K562 (cell line): ENCODE results near the gene UBASH3B. TPM values are rescaled to one million over a fixed set of nuclear protein-coding genes. Genes with fewer than 3 reads are reported as not detected.

ENCODE experiments used
- ATAC-seq: fragments of 200-7000 bp; cut with Tn5 transposase; 3 replicates; pipeline ENCODE4 v1.9.1; 2020; ENCODE audit warnings: moderate library complexity
- BruUV-seq: library from RNA; stranded (reverse); fragments of 400-500 nt; replicated peaks from 2 replicates; lab custom pipeline; 2021; lab: Mats Ljungman, UMichigan
- CTCF ChIA-PET: fragments of 300-600 bp; formaldehyde crosslinking; extraction: SDS; loops from one replicate; lab custom pipeline; 2021; ENCODE audit warnings: low intra/inter-chr PET ratio; lab: Yijun Ruan, JAX
- POLR2A ChIA-PET: fragments of 300-600, 350-650 bp; sonication (Branson Sonifier 250); formaldehyde crosslinking; extraction: SDS; loops from one replicate; lab custom pipeline; 2021; ENCODE audit warnings: antibody characterized with exemption, inconsistent platforms; lab: Yijun Ruan, JAX
- DNase-seq, 4 experiments: peaks; one replicate each; pipeline versions ENCODE4 v3.0.0 to v3.0.0-alpha.2; 2011 to 2018; ENCODE audit warnings: low spot score in 3 of 4, mixed read lengths in 3 of 4; ENCODE audit errors: extremely low read depth in 1 of 4
- FAIRE-seq: peaks from 2 replicates; lab custom pipeline; 2011; peaks lifted over from hg19 to GRCh38; lab: Jason Lieb, UNC
- H2AFZ ChIP-seq: 2 replicates; pipeline ENCODE4 v1.6.0; 2011; ENCODE audit warnings: low read depth, low read length, control low read depth, inconsistent platforms
- H3K27ac ChIP-seq: fragments of 200-600 bp; 3 replicates; pipeline ENCODE4 v1.8.0; 2011; ENCODE audit warnings: low read depth, mild to moderate bottlenecking, control low read depth, inconsistent platforms, low read length, moderate library complexity, mixed read lengths; ENCODE audit errors: extremely low read depth
- H3K27me3 ChIP-seq, 2 experiments: fragments of 300-600 bp in 1 of 2; 2 replicates in 1 of 2; 3 replicates in 1 of 2; pipeline versions ENCODE4 v1.6.0 to v1.8.0; 2011; ENCODE audit warnings: inconsistent platforms in 2 of 2, low read length in 2 of 2, mild to moderate bottlenecking in 1 of 2, mixed read lengths in 1 of 2, moderate library complexity in 1 of 2; ENCODE audit not compliant: control insufficient read depth in 2 of 2, insufficient read depth in 2 of 2
- H3K36me3 ChIP-seq: fragments of 300-600 bp; 3 replicates; pipeline ENCODE4 v1.8.0; 2011; ENCODE audit warnings: mild to moderate bottlenecking, low read length, inconsistent platforms; ENCODE audit not compliant: control insufficient read depth, insufficient read depth
- H3K4me1 ChIP-seq, 2 experiments: fragments of 200-600 bp in 1 of 2; replicated peaks in 1 of 2; 2 replicates in 1 of 2; 3 replicates in 1 of 2; pipeline versions ENCODE4 v1.5.1 to v1.8.0; 2011; ENCODE audit warnings: inconsistent platforms in 2 of 2, low read length in 2 of 2, mild to moderate bottlenecking in 1 of 2, mixed read lengths in 1 of 2, moderate library complexity in 1 of 2; ENCODE audit not compliant: control insufficient read depth in 2 of 2, insufficient read depth in 2 of 2
- H3K4me2 ChIP-seq: 2 replicates; pipeline ENCODE4 v1.6.1; 2011; ENCODE audit warnings: low read length, control low read depth, inconsistent platforms, mixed read lengths; ENCODE audit not compliant: insufficient read depth
- H3K4me3 ChIP-seq: fragments of 200-600 bp; sonication (generic), shearing (Covaris generic); 2 replicates; pipeline ENCODE4 v1.5.1; 2016; ENCODE audit warnings: control low read depth, inconsistent platforms
- H3K79me2 ChIP-seq: fragments of 200-600 bp; 3 replicates; pipeline ENCODE4 v1.8.0; 2011; ENCODE audit warnings: low read length, inconsistent platforms; ENCODE audit not compliant: control insufficient read depth, insufficient read depth
- H3K9ac ChIP-seq, 2 experiments: 2 replicates each; pipeline versions ENCODE4 v1.6.0 to v1.6.1; 2011; ENCODE audit warnings: low read depth in 2 of 2, low read length in 2 of 2, control low read depth in 1 of 2, inconsistent platforms in 1 of 2, mild to moderate bottlenecking in 1 of 2, mixed read lengths in 1 of 2; ENCODE audit not compliant: insufficient read depth in 1 of 2
- H3K9me1 ChIP-seq: one replicate; pipeline ENCODE4 v1.6.0; 2011; ENCODE audit warnings: inconsistent platforms, mild to moderate bottlenecking, low read length, moderate library complexity; ENCODE audit not compliant: control insufficient read depth, insufficient read depth
- H3K9me3 ChIP-seq: replicated peaks from 2 replicates; pipeline ENCODE4 v1.5.1; 2011; ENCODE audit warnings: low read depth, low read length, inconsistent platforms; ENCODE audit not compliant: control insufficient read depth, insufficient read depth
- H4K20me1 ChIP-seq: replicated peaks from 2 replicates; pipeline ENCODE4 v1.6.1; 2011; ENCODE audit warnings: low read length, inconsistent platforms, mixed read lengths; ENCODE audit not compliant: control insufficient read depth, insufficient read depth
- BMI1 ChIP-seq: fragments of 150-350 bp; IDR thresholded peaks from 2 replicates; pipeline ENCODE4 v1.6.1; 2014; ENCODE audit warnings: low read length
- CCAR2 ChIP-seq: fragments of 200-400 bp; formaldehyde crosslinking; IDR thresholded peaks from 2 replicates; pipeline ENCODE4 v1.6.1; 2017; ENCODE audit warnings: mild to moderate bottlenecking, low read depth, low read length
- CXXC5 ChIP-seq: fragments of 250-450 bp; sonication (Bioruptor Pico); IDR thresholded peaks from 2 replicates; pipeline ENCODE4 v1.8.0; 2022; ENCODE audit warnings: inconsistent platforms, mild to moderate bottlenecking, moderate library complexity
- DNMT1 ChIP-seq: fragments of 450-650 bp; IDR thresholded peaks from 2 replicates; pipeline ENCODE4 v1.6.1; 2016; ENCODE audit warnings: antibody characterized with exemption, mild to moderate bottlenecking
- EP400 ChIP-seq: fragments of 450-650 bp; IDR thresholded peaks from 2 replicates; pipeline ENCODE4 v1.6.1; 2017; ENCODE audit warnings: antibody characterized with exemption, mild to moderate bottlenecking, moderate library complexity
- GATAD2A ChIP-seq: fragments of 450-650 bp; IDR thresholded peaks from 2 replicates; pipeline ENCODE4 v1.6.1; 2017
- HDAC6 ChIP-seq: IDR thresholded peaks from 2 replicates; pipeline ENCODE4 v1.6.1; 2012; ENCODE audit warnings: low read depth, mild to moderate bottlenecking, control low read depth, inconsistent platforms, low read length, moderate library complexity
- KAT2B ChIP-seq: IDR thresholded peaks from one replicate; pipeline ENCODE4 v1.6.1; 2012; ENCODE audit warnings: low read depth, mild to moderate bottlenecking, control low read depth, inconsistent platforms, low read length, moderate library complexity
- PTTG1 ChIP-seq: fragments of 450-650 bp; IDR thresholded peaks from 2 replicates; pipeline ENCODE4 v1.6.1; 2016; ENCODE audit warnings: low read depth, mild to moderate bottlenecking, missing genetic modification characterization, missing compliant biosample characterization
- THRAP3 ChIP-seq: fragments of 450-650 bp; IDR thresholded peaks from 2 replicates; pipeline ENCODE4 v1.6.1; 2016; ENCODE audit warnings: mild to moderate bottlenecking, inconsistent platforms, borderline replicate concordance
- ZC3H8 ChIP-seq: fragments of 450-650 bp; IDR thresholded peaks from 2 replicates; pipeline ENCODE4 v1.6.1; 2017
- ZNF274 ChIP-seq: IDR thresholded peaks from 2 replicates; pipeline ENCODE4 v1.6.1; 2011; ENCODE audit warnings: low read depth, mild to moderate bottlenecking, low read length, moderate library complexity, borderline replicate concordance
- WGBS: fragments of 100-300 bp; shearing (Covaris generic); methylation state at CpG from one replicate; pipeline ENCODE4 v1.1.6; 2016; ENCODE audit warnings: low coverage, mixed read lengths; ENCODE audit not compliant: insufficient coverage; ENCODE audit errors: missing lambda C conversion rate; 5-methylcytosine and 5-hydroxymethylcytosine counted together
- in situ Hi-C: fragments of 300-500 bp; cut with MboI; formaldehyde crosslinking; loops from 4 replicates; pipeline ENCODE4 v1.15.0; 2018; ENCODE audit warnings: inconsistent platforms, mixed read lengths
- intact Hi-C: fragments of 100-400 bp; cut with micrococcal nuclease; formaldehyde crosslinking; loops from 2 replicates; pipeline ENCODE4 v1.14.2; 2022
- polyA plus RNA-seq, 8 experiments: library from polyadenylated mRNA; depleted of rRNA in 4 of 8; stranded (reverse) in 5 of 8; unstranded in 3 of 8; fragments of >200 nt; fragmentation: Nextera tagmentation in 2 of 8; fragmentation: Illumina TruSeq in 1 of 8; extraction: Ambion mirVana in 2 of 8; extraction: Trizol in 1 of 8; gene quantifications; 2 replicates each; pipeline versions ENCODE4 v1.2.1 to v1.2.3, GENCODE V29; 2011 to 2014; ENCODE audit warnings: inconsistent platforms in 1 of 8, missing spikeins in 1 of 8
- total RNA-seq, 7 experiments: library from RNA; depleted of rRNA in 6 of 7; stranded (reverse); fragments of >200 nt in 6 of 7; fragmentation: Illumina TruSeq in 2 of 7; extraction: Trizol in 2 of 7; gene quantifications; 2 replicates each; pipeline versions ENCODE4 v1.2.1 to v1.2.3, GENCODE V29; 2011 to 2021; ENCODE audit warnings: low replicate concordance in 1 of 7
- TF ChIP-seq, protein P1 (sequence below), 3 experiments: fragments of 200-800 bp in 1 of 3; sonication (Bioruptor generic) in 1 of 3; sonication (generic) in 1 of 3; formaldehyde crosslinking in 1 of 3; IDR thresholded peaks; 2 replicates each; pipeline versions ENCODE4 v1.6.1 to v1.8.0; 2016 to 2022; ENCODE audit warnings: mild to moderate bottlenecking in 2 of 3, missing compliant biosample characterization in 2 of 3, missing genetic modification characterization in 2 of 3, missing genetic modification reagents in 1 of 3
- TF ChIP-seq, protein P2 (sequence below), 2 experiments: IDR thresholded peaks; 2 replicates each; pipeline ENCODE4 v1.6.1; 2011; ENCODE audit warnings: borderline replicate concordance in 1 of 2, control low read depth in 1 of 2, low read depth in 1 of 2, low read length in 1 of 2, mild to moderate bottlenecking in 1 of 2, mixed read lengths in 1 of 2, moderate library complexity in 1 of 2; ENCODE audit not compliant: insufficient read depth in 1 of 2, insufficient read length in 1 of 2, poor library complexity in 1 of 2, severe bottlenecking in 1 of 2; ENCODE audit errors: extremely low read depth in 1 of 2

Gene UBASH3B
- total and polyA plus RNA-seq, 9 of the 15 experiments (the other 6 are each of a cell fraction or from before 2014, with no cell fraction given) = 0.01 to 0.31 (median 0.08) TPM; not detected in 2

DNA sequence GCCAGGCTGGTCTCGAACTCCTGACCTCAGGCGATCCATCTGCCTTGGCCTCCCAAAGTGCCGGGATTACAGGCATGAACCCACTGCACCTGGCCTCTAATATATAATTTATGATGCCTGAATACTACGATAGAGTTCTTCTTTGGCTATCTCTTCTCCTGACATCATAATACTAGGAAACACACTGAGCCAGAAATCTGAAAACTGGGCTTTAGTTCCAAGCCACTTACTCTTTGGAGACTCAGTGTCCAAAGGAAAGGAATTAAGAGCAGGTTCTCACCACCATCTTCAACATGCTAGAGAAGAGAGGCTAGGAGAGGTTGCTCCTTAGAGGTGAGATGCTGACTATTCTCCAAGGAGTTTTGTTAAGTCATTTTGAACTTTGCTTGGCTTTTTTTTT lies 52.4 kb downstream of the UBASH3B start:
- no peak overlapping the region for H3K27ac ChIP-seq
- peaks cover 0 to 16% of the 10 kb centered on the region in 2 experiments; a peak in 2 of 5 replicates for H3K27me3 ChIP-seq
- DNase-seq (no peak), ATAC-seq (no peak), FAIRE-seq (no peak)
- H3K9me1 ChIP-seq = no peaks in the 10 kb centered on the region
- TF ChIP-seq THRAP3 (no peak), GATAD2A (no peak)
- no peak overlapping the region for H2AFZ ChIP-seq
- H4K20me1 ChIP-seq = no peaks in the 10 kb centered on the region
- no peaks in the 10 kb centered on the region for H3K36me3 ChIP-seq
- H3K4me1 ChIP-seq = no peaks in the 10 kb centered on the region
- POLR2A ChIA-PET = no interaction called here
- no peak overlapping the region for H3K4me3 ChIP-seq
- no peak overlapping the region for H3K9ac ChIP-seq
- intact Hi-C loops = no loop called here
- CTCF ChIA-PET = no interaction called here
- BruUV-seq = no TSS peak
- in situ Hi-C loops = no loop called here
- H3K9me3 ChIP-seq = no peaks in the 10 kb centered on the region
- H3K4me2 ChIP-seq = no peak overlapping the region
- H3K79me2 ChIP-seq = no peaks in the 10 kb centered on the region
- 0% methylated on average over 4 of the region's 4 CpGs for WGBS

DNA sequence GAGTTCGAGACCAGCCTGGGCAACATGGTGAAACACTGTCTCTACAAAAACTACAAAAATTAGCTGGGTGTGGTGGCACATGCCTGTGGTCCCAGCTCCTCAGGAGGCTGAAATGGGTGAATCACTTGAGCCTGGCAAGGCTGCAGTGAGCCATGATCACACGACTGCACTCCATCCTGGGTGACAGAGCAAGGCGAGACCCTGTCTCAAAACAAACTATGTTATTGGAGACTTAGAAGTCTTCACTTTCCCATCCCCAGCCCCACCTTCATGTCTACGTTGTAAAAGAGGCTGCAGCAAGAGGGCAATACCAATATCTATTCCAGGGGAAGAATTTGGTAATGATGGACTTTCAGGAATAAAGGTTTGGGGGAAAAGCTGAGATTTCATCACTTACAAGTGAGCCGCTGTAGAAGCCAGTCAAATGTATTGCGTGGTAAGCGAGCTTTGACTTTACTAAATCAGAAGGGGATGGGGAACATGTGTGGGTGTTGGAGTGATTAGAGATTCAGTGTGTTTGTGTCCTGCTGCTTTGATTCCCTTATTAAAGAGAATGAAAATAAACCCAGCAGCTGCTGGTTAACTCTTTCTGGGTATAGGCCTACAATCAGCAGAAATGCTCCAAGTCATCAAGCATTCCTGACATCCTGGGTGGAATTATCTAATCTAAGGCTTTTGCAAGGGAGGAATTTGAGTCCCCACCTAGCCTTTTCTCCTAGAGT lies 53.7 kb downstream of the UBASH3B start:
- Histone ChIP-seq H3K9ac (no peak overlapping the region), H3K4me1 (no peaks in the 10 kb centered on the region), H2AFZ (no peak overlapping the region), H3K4me3 (no peak overlapping the region), H4K20me1 (no peaks in the 10 kb centered on the region), H3K4me2 (no peak overlapping the region), H3K27me3 (peaks cover 0 to 11% of the 10 kb centered on the region in 2 experiments; a peak in 3 of 5 replicates), H3K27ac (no peak overlapping the region), H3K79me2 (no peaks in the 10 kb centered on the region), H3K9me3 (no peaks in the 10 kb centered on the region), H3K9me1 (no peaks in the 10 kb centered on the region), H3K36me3 (no peaks in the 10 kb centered on the region)
- ChIA-PET POLR2A (no interaction called here), CTCF (no interaction called here)
- BruUV-seq = no TSS peak
- FAIRE-seq (no peak), DNase-seq (no peak), ATAC-seq (no peak)
- intact Hi-C loops (no loop called here), in situ Hi-C loops (no loop called here)
- 0% methylated on average over 7 of the region's 7 CpGs for WGBS
- no peak for TF ChIP-seq DNMT1
- no peak for TF ChIP-seq CCAR2
- TF ChIP-seq PTTG1 (tag) = no peak
- TF ChIP-seq, protein P1, sequence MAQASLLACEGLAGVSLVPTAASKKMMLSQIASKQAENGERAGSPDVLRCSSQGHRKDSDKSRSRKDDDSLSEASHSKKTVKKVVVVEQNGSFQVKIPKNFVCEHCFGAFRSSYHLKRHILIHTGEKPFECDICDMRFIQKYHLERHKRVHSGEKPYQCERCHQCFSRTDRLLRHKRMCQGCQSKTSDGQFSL (CRISPR knock-in tag; IDR thresholded peaks at IDR 0.05) = no peak
- TF ChIP-seq, protein P1 (tag; IDR thresholded peaks at IDR 0.05) = no peak
- no peak for TF ChIP-seq BMI1
- no peak for TF ChIP-seq EP400
- no peak for TF ChIP-seq HDAC6
- TF ChIP-seq KAT2B = no peak
- no peak for TF ChIP-seq ZNF274
- TF ChIP-seq, protein P2, sequence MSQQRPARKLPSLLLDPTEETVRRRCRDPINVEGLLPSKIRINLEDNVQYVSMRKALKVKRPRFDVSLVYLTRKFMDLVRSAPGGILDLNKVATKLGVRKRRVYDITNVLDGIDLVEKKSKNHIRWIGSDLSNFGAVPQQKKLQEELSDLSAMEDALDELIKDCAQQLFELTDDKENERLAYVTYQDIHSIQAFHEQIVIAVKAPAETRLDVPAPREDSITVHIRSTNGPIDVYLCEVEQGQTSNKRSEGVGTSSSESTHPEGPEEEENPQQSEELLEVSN (IDR thresholded peaks at IDR 0.05; ENCODE audit: borderline replicate concordance in 1 of 2, extremely low read depth in 1 of 2, insufficient read depth in 1 of 2, insufficient read length in 1 of 2, low read depth in 1 of 2, low read length in 1 of 2, poor library complexity in 1 of 2, severe bottlenecking in 1 of 2) = no peak
- no peak for TF ChIP-seq CXXC5 (CRISPR knock-in tag)
- TF ChIP-seq ZC3H8 = no peak
